ENCODE data around the gene SGPP1.
"Not testable (repeated sequence)": the region's sequence is repeated elsewhere in the genome, so short reads cannot be mapped to it uniquely, and the experiment has no call there.

SGPP1 gene

DNA sequence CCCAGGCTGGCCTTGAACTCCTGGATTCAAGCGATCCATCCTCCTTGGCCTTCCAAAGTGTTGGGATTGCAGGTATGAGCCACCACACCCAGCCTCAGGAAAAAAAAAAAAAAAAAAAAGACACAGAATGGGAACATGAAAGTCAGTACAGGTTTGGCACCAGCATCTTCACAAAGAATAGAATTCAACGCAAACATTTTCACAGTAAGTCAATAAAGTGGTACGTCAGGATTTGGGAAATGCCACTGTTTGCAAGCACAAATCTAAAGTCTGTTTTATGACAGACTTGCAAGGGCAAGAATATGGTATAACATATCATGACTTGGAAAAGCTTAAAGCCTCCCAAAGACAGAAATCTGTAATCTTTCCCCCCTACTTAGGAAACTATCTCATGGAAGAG lies 51.2 kb downstream of the SGPP1 start:
- DNase-seq (ENCODE audit: low spot score) (no peak), FAIRE-seq (peak; percentile 37)

DNA sequence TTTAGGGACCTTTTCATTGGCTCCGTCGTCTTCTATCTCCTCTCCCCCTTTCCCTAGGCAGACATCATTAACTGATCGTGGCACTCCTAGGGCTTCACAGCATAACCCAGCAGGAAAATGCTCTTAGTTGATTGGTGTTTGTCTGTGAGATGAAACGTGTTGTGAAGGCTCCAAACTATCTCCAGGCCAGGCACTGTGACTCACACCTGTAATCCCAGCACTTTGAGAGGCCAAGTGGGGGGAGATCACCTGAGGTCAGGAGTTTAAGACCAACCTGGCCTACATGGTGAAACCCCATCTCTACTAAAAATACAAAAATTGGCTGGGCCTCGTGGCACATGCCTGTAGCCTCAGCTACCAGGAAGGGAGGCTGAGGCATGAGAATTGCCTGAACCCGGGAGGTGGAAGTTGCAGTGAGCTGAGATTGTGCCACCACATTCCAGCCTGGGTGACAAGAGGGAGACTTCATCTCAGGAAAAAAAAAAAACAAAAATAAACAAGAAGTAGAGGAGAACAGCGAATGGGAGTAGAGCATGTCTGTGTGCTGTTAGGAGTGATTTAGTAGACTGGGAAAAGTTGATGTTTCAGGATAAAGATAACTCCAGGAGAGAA lies 53.9 kb downstream of the SGPP1 start:
- no peak for DNase-seq (ENCODE audit: low spot score)
- FAIRE-seq: peak; percentile 23

DNA sequence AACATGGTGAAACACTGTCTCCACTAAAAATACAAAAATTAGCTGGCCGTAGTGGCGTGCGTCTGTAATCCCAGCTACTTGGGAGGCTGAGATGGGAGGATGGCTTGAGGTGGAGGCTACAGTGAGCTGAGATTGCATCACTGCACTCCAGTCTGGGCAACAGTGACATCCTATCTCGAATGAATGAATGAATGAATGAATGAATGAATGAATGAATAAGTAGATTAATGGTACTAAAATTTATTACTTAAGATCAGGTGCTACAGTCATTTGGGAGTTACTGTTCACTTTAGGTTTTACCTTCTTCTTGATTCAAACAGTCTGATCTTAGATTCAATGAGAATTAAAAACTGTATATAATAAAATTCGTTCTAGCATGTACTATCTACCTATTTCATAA lies 54.6 kb downstream of the SGPP1 start:
- FAIRE-seq (no peak), DNase-seq (ENCODE audit: low spot score) (no peak)

DNA sequence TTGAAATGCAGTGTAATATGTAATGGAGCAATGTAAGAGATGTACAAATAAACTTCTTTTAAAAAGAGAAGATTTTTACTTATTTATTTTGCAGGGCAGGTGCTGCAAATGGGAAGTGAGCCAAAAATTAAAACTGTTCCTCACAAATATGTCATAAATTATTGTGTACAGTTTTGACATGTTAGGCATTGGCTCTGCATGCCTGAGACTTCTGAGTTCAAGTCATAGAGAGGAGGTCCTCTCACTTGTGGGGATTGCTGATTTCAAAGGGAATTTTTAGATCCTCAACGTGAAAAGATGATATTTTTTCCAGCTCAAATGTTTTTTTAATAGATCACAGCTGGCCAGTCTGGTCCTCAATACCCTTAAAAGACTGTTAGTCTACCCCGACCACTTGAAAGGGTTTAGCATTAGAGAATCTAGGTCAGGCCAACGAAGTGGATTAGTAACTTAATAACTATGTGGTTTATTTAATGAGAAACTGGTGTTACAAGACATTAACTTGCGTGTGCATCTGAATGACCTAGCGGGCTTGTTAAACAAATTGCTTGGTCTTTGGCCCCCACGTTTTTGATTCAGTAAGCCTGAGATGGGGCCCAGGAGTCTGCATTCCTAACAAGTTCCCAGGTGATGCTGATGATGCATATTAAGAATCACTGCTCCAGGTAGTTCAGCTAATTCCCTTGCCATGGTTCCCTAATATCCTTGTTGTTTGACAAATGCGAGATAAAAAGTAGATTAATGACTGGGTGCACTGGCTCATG lies 55.3 kb downstream of the SGPP1 start:
- DNase-seq (ENCODE audit: low spot score) (no peak), FAIRE-seq (no peak)

DNA sequence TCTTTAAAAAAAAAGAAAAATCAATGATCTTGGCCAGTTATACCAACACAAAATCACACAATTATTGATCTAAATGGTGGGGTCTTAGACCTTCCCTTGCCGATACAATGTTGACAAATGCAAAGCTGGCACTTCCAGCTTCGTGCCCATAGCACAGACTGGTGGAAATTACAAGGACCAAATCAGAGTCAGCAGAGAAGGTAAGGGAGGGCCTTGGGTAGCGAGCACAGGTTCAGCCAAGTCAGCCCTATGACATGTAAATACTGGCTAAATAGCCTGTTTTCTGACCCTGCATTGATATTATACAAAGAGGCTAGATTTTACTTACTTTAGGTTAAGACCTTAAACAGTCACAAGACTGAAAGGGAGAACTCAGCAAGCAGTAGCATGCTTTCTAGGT lies 55.9 kb downstream of the SGPP1 start:
- peak; percentile 30 for FAIRE-seq
- DNase-seq (ENCODE audit: low spot score): no peak

DNA sequence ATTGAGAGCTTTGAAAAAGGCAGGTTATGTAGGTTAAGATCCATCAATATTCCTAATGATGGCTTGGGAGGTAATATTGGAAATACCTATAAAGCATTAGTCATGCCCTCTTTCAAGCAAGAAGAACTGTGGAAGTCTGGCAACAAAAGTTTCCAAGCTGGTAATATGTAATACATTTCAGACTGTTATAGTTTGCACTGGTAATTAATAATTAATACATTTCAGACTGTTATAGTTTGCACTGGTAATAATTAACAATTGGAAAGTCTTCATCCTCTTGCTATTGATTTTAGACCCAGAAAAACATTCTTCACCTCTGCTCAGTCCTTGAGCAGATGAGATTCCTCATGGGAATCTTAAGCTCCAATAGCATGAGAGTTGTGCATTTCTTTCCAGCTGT lies 57.2 kb downstream of the SGPP1 start:
- FAIRE-seq (no peak), DNase-seq (ENCODE audit: low spot score) (no peak)

DNA sequence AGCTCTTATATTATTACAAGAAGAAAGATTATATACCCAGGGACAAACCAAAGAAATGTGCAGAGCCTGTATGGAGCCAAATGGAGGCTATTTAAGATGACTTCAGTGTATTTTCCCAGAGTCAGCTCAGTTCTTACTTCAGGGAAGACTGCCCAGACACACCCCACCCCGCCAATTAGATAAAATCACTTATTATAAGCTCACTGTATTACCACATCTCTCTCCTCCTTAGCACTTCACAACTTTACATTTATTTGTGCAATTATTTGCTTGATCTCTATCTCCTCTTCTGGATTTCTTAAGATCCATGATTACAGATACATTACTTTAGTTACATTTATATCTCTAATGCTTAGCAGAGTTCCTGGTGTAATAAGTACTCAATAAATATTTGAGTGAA lies 61.5 kb downstream of the SGPP1 start:
- FAIRE-seq (no peak), DNase-seq (ENCODE audit: low spot score) (no peak)

DNA sequence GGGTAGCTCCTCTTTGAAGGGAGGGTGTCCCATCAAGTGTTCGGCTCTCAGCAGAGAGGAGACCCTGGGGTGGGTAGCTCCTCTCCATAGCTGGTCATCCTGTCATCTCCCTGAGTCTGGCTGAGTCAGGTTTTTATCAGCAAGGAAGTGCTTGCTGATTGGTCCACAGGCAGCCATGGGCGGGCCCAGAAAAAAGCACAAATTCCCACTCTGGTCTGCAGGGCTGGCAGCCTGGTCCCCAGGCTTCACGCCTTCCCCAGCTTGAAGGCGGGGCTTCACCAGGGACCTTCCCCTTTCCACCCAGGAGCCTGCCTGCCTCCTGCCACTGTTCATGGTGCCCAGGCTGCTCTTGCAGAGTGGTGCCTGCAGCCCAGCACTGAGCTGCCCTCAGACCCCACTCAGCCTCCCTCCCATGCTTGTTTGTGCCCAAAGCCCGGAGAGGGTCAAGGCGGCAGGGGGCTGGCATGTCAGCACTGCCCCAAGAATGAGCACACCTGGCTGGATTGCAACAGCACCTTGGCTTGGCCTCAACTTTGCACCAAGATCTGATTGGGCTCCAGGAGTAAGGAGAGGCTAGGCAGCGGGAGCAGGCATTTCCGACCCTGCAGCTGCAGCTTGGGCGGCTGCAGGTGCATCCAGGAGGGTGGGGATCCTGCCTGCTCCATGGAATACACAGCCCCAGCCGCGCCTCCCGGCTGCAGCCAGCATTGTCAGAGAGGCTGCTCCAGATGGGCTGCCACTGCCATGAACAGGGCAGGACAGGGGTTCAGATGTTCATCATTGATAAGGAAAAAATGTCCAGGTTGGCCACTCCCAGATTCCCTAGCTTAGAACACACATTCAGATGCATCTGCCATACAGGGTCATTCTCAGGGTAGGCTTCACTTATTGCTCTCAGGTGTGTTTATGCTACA lies 64.2 kb downstream of the SGPP1 start:
- DNase-seq (ENCODE audit: low spot score) (no peak), FAIRE-seq (peak; percentile 88)

DNA sequence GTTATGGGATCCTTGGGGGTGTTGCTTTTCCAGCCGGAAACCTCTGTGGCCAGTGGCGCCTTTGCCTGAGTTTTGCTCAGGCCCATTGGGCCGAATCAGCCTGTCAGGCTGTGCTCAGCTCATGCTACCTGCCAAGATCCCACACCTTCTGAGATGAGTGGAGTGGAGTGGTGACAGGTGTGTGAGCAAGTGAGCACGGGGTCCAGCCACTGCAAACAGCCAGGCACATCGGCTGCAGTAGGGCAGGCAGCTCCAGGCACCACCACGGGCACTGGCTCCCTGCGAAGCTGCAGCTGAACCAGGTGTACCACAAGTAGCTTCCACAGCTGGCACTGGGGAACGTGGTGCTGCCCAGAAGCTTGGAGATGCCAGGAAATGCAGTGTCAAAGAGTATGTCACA lies 65.1 kb downstream of the SGPP1 start:
- peak; percentile 56 for FAIRE-seq

DNA sequence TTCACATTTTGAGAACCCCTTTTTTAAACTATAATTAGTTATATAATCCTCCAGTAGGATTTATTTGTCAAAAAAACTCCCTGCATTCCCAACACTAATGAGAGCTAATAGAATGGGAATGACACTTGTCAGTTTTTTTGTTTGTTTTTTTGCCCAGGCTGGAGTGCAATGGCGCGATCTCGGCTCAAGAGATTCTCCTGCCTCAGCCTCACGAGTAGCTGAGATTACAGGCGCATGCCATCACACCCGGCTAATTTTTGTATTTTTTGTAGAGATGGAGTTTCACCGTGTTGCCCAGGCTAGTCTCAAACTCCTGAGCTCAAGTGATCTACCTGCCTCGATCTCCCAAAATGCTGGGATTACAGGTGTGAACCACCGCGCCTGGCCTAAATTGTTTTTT lies 66.0 kb downstream of the SGPP1 start:
- not testable (repeated sequence) for FAIRE-seq; DNase-seq (ENCODE audit: low spot score)

More for the DNA sequence above, 65.1 kb downstream of the SGPP1 start:
- DNase-seq (ENCODE audit: low spot score): no peak

DNA sequence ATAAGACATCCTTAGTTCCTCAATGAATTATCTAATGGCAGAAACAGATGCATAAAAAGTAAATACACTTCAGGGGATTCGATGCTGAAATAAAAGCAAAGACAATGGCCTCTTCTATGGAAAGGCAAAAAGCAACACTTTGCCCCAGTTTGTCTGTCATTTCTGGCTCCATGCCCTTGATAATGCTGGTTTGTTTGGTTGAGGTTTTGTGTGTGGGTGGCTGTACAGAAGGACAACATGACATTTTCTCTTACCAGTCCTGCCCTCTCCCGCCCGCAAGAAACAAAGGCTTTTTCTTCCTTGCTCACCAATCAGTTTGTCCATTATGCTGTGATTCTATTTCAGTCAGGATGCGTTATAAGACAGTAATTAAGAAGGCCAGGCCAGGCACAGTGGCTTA lies 68.1 kb downstream of the SGPP1 start:
- FAIRE-seq: no peak
- peak; percentile 65 for DNase-seq (ENCODE audit: low spot score)

DNA sequence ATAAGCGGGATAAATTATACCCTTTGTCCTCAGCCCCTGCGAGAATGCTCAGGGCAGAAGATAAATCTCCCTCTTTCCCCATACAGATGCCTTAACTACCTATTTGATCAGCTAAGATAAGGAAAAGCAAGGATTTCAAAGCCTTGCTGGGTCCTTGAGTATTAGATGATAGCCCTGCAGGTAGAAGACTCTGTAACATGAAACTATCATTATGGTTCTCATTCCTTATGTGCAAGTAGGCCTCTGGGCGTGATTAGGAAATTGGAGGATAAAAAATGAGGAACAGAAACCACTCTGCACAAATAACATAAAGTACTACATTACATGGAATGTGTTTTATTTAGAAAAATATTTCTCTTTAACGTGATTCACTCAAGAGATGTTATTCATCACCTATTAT lies 71.7 kb downstream of the SGPP1 start:
- DNase-seq (ENCODE audit: low spot score) (no peak), FAIRE-seq (no peak)

DNA sequence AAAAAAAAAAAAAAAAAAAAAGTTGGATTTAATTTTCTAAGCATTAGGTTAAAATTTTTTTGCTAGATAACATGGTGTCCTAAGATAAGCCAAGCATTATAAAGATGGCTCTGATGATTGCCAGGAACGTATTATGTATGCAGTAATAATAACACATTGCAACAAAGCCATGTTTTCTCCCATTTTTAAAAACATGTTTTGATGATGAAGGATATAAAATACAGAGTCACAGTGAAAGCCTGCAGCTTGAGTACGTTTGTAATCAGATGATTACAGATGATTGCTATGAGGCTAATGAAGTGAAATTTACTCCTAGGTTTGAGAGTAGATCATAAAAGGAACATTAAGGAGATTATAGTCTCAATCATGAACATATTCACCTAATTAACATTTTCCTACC lies 72.9 kb downstream of the SGPP1 start:
- no peak for DNase-seq (ENCODE audit: low spot score)
- FAIRE-seq: no peak

DNA sequence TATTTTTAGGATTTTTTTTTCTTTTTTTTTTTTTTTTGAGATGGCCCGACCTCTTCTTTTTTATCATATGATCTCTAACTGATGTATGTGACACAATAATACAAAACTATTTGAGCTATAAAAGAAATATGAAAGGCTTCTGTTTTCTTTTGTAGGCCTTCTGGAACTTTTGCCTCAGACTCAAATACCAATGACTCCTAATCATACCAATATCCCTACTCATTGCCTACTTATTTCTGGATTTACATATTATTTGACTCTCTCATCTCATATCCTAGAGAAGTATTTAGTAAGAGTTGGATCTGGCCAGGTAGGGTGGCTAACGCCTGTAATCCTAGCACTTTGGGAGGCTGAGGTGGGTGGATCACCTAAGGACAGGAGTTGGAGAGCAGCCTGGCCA lies 73.5 kb downstream of the SGPP1 start:
- no peak for FAIRE-seq
- DNase-seq (ENCODE audit: low spot score): no peak

DNA sequence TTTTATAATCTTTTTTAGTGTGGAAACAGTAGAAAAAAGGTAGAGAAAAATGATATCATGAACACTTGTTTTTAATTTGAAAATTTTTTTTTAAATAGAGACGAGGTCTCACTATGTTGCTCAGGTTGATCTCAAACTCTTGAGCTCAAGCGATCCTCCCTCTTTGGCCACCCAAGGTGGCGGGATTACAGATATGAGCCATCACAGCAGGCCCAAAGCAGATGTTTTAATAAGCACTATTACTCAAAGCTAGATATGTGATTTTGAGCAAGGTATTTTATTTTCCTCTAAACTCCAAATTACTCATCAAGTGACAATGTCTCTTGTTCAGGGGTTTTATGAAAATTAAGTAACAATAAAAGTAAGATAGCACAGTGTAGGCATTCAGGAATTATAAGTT lies 75.5 kb downstream of the SGPP1 start:
- FAIRE-seq (no peak), DNase-seq (ENCODE audit: low spot score) (no peak)

DNA sequence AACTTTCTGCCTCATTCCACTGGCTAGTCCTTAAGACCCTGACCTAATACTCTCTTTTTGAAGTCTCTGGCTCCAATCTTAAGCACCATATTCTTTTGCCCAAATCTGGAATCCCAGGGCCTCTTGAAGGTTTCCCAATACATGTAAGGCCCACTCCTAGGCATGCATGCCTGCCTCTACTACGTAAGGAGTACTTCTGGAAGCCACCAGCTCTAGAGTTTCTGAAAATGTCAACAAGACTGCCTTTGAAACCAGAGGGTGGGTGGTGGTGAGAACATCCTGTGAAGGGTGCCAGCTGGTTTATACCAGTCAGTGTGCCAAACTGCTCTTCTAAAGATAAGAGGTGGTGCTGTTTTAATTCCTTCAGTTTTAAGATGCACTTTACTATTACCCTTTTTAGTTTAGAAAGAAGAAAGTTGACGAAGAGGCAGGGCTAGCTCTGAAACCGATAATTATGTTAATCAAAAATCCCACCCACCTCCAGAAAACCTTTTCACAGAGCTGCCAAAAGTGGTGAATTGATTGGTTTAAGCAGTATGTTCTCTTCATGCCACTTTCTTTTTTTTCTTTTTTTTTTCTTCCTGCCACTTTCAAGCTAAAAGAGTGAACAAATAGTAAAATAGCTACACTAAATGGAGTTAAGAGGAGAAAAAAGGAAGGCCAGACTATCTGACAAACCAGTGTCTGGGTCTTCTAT lies 77.5 kb downstream of the SGPP1 start:
- FAIRE-seq: no peak
- DNase-seq (ENCODE audit: low spot score): no peak

DNA sequence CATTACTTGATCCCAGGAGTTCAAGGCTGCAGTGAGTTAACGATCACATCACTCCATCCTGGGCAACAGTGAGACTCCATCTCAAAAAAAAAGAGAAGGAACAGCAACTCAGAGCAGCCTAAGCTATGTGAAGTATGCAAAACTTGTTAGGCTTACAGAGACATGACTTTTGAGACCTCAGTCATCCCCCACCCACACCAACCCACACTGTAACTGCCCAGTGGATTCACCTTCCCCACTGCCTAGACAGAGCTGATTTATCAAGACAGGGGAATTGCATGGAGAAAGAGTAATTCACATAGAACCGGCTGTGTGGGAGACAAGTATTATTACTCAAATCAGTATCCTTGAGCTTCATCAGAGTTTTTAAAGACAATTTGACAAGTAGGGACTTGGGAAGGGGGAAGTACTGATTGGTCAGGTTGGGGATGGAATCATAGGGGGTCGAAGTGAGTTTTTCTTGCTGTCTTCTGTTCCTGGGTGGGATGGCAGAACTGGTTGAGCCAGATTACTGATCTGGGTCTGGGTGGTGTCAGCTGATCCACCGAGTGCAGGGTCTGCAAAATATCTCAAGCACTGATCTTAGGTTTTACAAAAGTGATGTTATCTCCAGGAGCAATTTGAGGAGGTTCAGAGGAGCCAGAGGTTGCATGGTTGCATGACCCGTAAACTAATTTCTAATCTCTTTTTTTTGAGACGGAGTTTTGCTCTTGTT lies 80.0 kb downstream of the SGPP1 start:
- no peak for DNase-seq (ENCODE audit: low spot score)
- no peak for FAIRE-seq

DNA sequence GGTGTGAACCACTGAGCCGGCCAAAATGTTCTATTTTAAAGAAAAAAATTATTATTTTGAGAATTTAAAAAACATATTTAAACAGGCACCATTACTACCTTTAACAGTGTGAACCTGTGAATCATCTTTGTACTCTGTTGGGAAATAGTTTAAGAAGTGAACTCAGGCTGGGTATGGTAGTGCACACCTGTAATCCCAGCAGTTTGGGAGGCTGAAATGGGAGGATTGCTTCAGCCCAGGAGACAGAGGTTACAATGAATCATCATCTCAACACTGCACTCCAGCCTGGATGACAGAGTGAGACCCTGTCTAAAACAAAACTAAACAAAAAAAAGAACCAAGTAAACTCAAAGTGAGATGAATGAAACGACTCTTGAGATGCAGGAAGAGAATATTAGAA lies 83.1 kb downstream of the SGPP1 start:
- FAIRE-seq: no peak

DNA sequence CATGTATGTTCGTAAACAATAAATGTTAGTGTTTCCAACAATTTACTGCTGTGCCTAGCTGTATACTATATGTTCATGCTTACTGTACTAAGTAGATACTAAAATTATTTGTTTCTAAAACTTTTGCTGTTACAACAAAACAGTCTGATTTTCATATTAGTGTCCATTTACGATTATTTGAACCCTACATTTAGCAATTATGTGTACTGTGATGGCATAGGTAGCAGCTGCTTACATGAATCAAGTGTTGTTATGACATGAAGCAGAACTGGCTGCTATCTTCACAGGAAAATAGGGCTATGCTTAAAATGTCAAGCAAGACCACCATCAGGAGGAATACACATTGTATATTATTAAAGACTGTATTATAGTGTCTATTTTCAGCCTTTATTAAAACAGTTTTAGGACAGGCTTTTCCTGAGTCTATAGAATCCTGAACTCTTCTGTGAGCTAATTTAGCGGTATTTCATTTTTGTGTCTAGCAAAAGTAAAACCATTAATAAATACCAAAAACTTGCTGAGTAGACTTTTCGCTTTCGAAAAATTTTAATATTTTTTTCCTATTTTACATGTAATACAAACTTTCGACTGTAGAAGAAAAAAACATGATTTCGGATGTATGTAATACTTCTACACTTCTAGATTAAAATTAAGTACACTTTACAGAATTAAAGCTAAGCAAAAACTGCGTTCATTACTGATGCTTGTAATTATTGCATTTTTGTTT lies 85.0 kb downstream of the SGPP1 start:
- no peak for FAIRE-seq
- DNase-seq (ENCODE audit: low spot score): no peak

More for the DNA sequence above, 83.1 kb downstream of the SGPP1 start:
- no peak for DNase-seq (ENCODE audit: low spot score)

DNA sequence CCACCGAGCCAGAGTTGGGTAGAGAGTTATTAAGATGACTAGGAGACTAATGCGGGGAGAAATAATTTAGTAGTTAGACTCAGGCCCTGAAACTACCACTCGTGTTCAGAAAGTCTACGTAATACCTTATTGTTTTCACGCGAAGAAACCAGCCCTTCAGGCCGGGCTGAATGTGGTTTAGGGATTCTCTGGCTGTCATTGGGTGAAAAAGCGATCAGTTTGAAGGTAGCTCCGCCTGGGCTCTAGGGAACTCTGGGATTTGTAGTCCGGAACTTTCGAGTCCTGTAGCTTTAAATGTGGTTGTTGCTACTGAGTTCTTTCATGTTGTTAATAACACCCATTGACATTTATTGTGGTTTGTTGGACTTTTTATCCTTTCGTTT lies 85.6 kb downstream of the SGPP1 start:
- no peak for FAIRE-seq
- peak; percentile 94 for DNase-seq (ENCODE audit: low spot score)

All from urothelium cell line (cell line).